H1 (cell line): Measurements from ENCODE around the gene SYT2. TPM values are rescaled to one million over a fixed set of nuclear protein-coding genes. Genes with fewer than 3 reads are reported as not detected.
"Not testable (repeated sequence)": the region's sequence is repeated elsewhere in the genome, so short reads cannot be mapped to it uniquely, and the experiment has no call there.

Source experiments
- CTCF ChIA-PET: fragments of 300-600 bp; sonication (Branson Sonifier 250); formaldehyde crosslinking; loops from one replicate; lab custom pipeline; 2021; ENCODE audit not compliant: partially characterized antibody; lab: Charles Lee
- POLR2A ChIA-PET: fragments of 300-600 bp; sonication (Branson Sonifier 250); formaldehyde crosslinking; loops from one replicate; lab custom pipeline; 2021; ENCODE audit warnings: inconsistent platforms; ENCODE audit not compliant: partially characterized antibody; lab: Charles Lee
- DNase-seq, 2 experiments: peaks; one replicate each; pipeline versions ENCODE4 v3.0.0 to v3.0.0-alpha.2; 2010 to 2022; ENCODE audit warnings: low spot score in 2 of 2, low read depth in 1 of 2, mixed read lengths in 1 of 2
- FAIRE-seq: peaks from 2 replicates; lab custom pipeline; 2011; peaks lifted over from hg19 to GRCh38; lab: Jason Lieb, UNC
- H2AFZ ChIP-seq: 2 replicates; pipeline ENCODE4 v1.8.1; 2012; ENCODE audit warnings: low read length, inconsistent platforms
- H2AK5ac ChIP-seq: 2 replicates; pipeline ENCODE4 v1.6.1; 2013; ENCODE audit warnings: low read depth, low read length
- H2BK120ac ChIP-seq: replicated peaks from 2 replicates; pipeline ENCODE3; 2013; ENCODE audit warnings: low read depth, low read length, inconsistent platforms
- H2BK12ac ChIP-seq: 2 replicates; pipeline ENCODE4 v1.6.1; 2013; ENCODE audit warnings: low read depth, low read length
- H2BK15ac ChIP-seq: 2 replicates; pipeline ENCODE4 v1.6.1; 2013; ENCODE audit warnings: low read length
- H2BK20ac ChIP-seq: 2 replicates; pipeline ENCODE4 v1.6.1; 2013; ENCODE audit warnings: low read length
- H2BK5ac ChIP-seq: 2 replicates; pipeline ENCODE4 v1.6.1; 2013; ENCODE audit warnings: low read depth, low read length
- H3K14ac ChIP-seq: 2 replicates; pipeline ENCODE4 v1.6.1; 2013; ENCODE audit warnings: inconsistent platforms; ENCODE audit not compliant: insufficient read length
- H3K18ac ChIP-seq: 2 replicates; pipeline ENCODE4 v1.6.1; 2013; ENCODE audit warnings: low read length; ENCODE audit errors: extremely low read depth
- H3K23ac ChIP-seq: 2 replicates; pipeline ENCODE4 v1.6.1; 2013; ENCODE audit warnings: inconsistent platforms; ENCODE audit not compliant: insufficient read length
- H3K23me2 ChIP-seq: 2 replicates; pipeline ENCODE4 v1.6.1; 2013; ENCODE audit warnings: low read depth, low read length
- H3K27ac ChIP-seq: 2 replicates; pipeline ENCODE4 v1.6.1; 2011; ENCODE audit warnings: low read depth, low read length, inconsistent platforms
- H3K27me3 ChIP-seq, 4 experiments: replicated peaks in 1 of 4; 1 replicate in 1 of 4; 2 replicates in 3 of 4; pipeline versions ENCODE4 v1.6.1 to v1.8.1; 2011 to 2013; ENCODE audit warnings: low read length in 3 of 4, mild to moderate bottlenecking in 3 of 4, inconsistent platforms in 2 of 4, mixed read lengths in 2 of 4, moderate library complexity in 1 of 4; ENCODE audit not compliant: control insufficient read depth in 3 of 4, insufficient read depth in 3 of 4; ENCODE audit errors: extremely low read depth in 1 of 4
- H3K36me3 ChIP-seq, 4 experiments: 2 replicates each; pipeline versions ENCODE4 v1.6.1 to v1.8.1; 2011 to 2013; ENCODE audit warnings: mild to moderate bottlenecking in 4 of 4, low read length in 3 of 4, moderate library complexity in 2 of 4, control low read depth in 1 of 4, inconsistent platforms in 1 of 4; ENCODE audit not compliant: insufficient read depth in 4 of 4, control insufficient read depth in 2 of 4
- H3K4ac ChIP-seq: replicated peaks from 2 replicates; pipeline ENCODE3; 2013; ENCODE audit warnings: low read length, low read depth, mixed read lengths, inconsistent platforms; ENCODE audit not compliant: insufficient read length
- H3K4me1 ChIP-seq, 4 experiments: replicated peaks in 1 of 4; 1 replicate in 1 of 4; 2 replicates in 3 of 4; pipeline versions ENCODE4 v1.6.1 to v1.8.1; 2011 to 2013; ENCODE audit warnings: low read length in 3 of 4, inconsistent platforms in 2 of 4, mixed read lengths in 1 of 4; ENCODE audit not compliant: insufficient read depth in 4 of 4, control insufficient read depth in 3 of 4
- H3K4me2 ChIP-seq, 2 experiments: 2 replicates each; pipeline versions ENCODE4 v1.6.1 to v1.8.1; 2011 to 2013; ENCODE audit warnings: low read depth in 2 of 2, low read length in 2 of 2, control low read depth in 1 of 2, inconsistent platforms in 1 of 2, mild to moderate bottlenecking in 1 of 2; ENCODE audit not compliant: insufficient read depth in 1 of 2
- H3K4me3 ChIP-seq, 4 experiments: fragments of 200-600, 300-600 bp in 1 of 4; sonication (generic), shearing (Covaris generic), sonication (Bioruptor Twin) in 1 of 4; 2 replicates each; pipeline versions ENCODE4 v1.5.1 to v1.8.1; 2011 to 2016; ENCODE audit warnings: low read length in 4 of 4, low read depth in 3 of 4, control low read depth in 2 of 4, inconsistent platforms in 2 of 4, mild to moderate bottlenecking in 2 of 4, mixed read lengths in 1 of 4, moderate library complexity in 1 of 4; ENCODE audit not compliant: insufficient read depth in 2 of 4; ENCODE audit errors: extremely low read depth in 1 of 4
- H3K56ac ChIP-seq: replicated peaks from 2 replicates; pipeline ENCODE3; 2013; ENCODE audit warnings: low read depth, mild to moderate bottlenecking, mixed read lengths, low read length, inconsistent platforms; ENCODE audit not compliant: insufficient read length
- H3K79me1 ChIP-seq: 2 replicates; pipeline ENCODE4 v1.6.1; 2013; ENCODE audit warnings: low read depth, low read length, control low read depth
- H3K79me2 ChIP-seq, 2 experiments: 2 replicates each; pipeline versions ENCODE4 v1.6.1 to v1.8.1; 2012 to 2013; ENCODE audit warnings: low read length in 2 of 2, mild to moderate bottlenecking in 2 of 2, inconsistent platforms in 1 of 2; ENCODE audit not compliant: insufficient read depth in 2 of 2, control insufficient read depth in 1 of 2
- H3K9ac ChIP-seq, 4 experiments: replicated peaks in 1 of 4; 1 replicate in 1 of 4; 2 replicates in 3 of 4; pipeline versions ENCODE4 v1.6.1 to v1.8.1; 2011 to 2013; ENCODE audit warnings: low read depth in 3 of 4, low read length in 3 of 4, control low read depth in 2 of 4, mild to moderate bottlenecking in 2 of 4, moderate library complexity in 2 of 4, inconsistent platforms in 1 of 4; ENCODE audit errors: extremely low read depth in 1 of 4
- H3K9me3 ChIP-seq, 2 experiments: 2 replicates each; pipeline versions ENCODE4 v1.6.1 to v1.8.1; 2012 to 2013; ENCODE audit warnings: mild to moderate bottlenecking in 2 of 2, moderate library complexity in 2 of 2, control low read depth in 1 of 2, inconsistent platforms in 1 of 2, low read depth in 1 of 2, low read length in 1 of 2, mixed read lengths in 1 of 2; ENCODE audit not compliant: insufficient read depth in 2 of 2
- H4K20me1 ChIP-seq, 2 experiments: replicated peaks in 1 of 2; 2 replicates each; pipeline versions ENCODE3 to v1.8.1; 2011 to 2013; ENCODE audit warnings: inconsistent platforms in 2 of 2, low read length in 2 of 2, mild to moderate bottlenecking in 1 of 2; ENCODE audit not compliant: insufficient read depth in 2 of 2, control insufficient read depth in 1 of 2
- H4K5ac ChIP-seq: 2 replicates; pipeline ENCODE4 v1.6.1; 2013; ENCODE audit warnings: low read length, low read depth, mixed read lengths, inconsistent platforms; ENCODE audit not compliant: insufficient read length
- H4K8ac ChIP-seq: 2 replicates; pipeline ENCODE4 v1.8.0; 2013; ENCODE audit warnings: mild to moderate bottlenecking, moderate library complexity, low read length, inconsistent platforms; ENCODE audit not compliant: insufficient read depth; ENCODE audit errors: extremely low read depth
- H4K91ac ChIP-seq: replicated peaks from 2 replicates; pipeline ENCODE3; 2013; ENCODE audit warnings: low read length, mixed read lengths, inconsistent platforms; ENCODE audit not compliant: insufficient read length
- KDM1A ChIP-seq: fragments of 200-600, 300-600 bp; sonication (generic); IDR thresholded peaks from 2 replicates; pipeline ENCODE4 v1.7.1; 2016; ENCODE audit warnings: mild to moderate bottlenecking, low read length, borderline replicate concordance
- WGBS, 2 experiments: shearing (Covaris generic) in 1 of 2; methylation state at CpG; one replicate each; pipeline versions ENCODE4 v1.1.6 to v1.1.7; 2013 to 2015; ENCODE audit warnings: low lambda C conversion rate in 2 of 2, mixed read lengths in 2 of 2, inconsistent platforms in 1 of 2, low coverage in 1 of 2, missing lambda C conversion rate in 1 of 2; ENCODE audit not compliant: insufficient replicate concordance in 2 of 2, insufficient coverage in 1 of 2, insufficient read length in 1 of 2; ENCODE audit errors: extremely low coverage in 1 of 2, missing lambda C conversion rate in 1 of 2; 5-methylcytosine and 5-hydroxymethylcytosine counted together
- polyA plus RNA-seq, 7 experiments: library from polyadenylated mRNA; depleted of rRNA in 3 of 7; stranded (reverse) in 5 of 7; unstranded in 2 of 7; fragments of >200 nt in 5 of 7; fragments of 200-250 nt in 2 of 7; gene quantifications; 1 replicate in 5 of 7; 2 replicates in 1 of 7; 4 replicates in 1 of 7; pipeline versions ENCODE4 v1.2.1 to v1.2.3, GENCODE V29; 2011 to 2013; ENCODE audit warnings: missing spikeins in 2 of 7, mixed read lengths in 2 of 7
- total RNA-seq: library from RNA; stranded (reverse); fragmentation: NEBNext Ultra II Directional; extraction: Animal tissue kit (Norgen Biotek cat#: 25700); gene quantifications from 2 replicates; pipeline ENCODE4 v1.2.1, GENCODE V29; 2021

The SYT2 gene
- total and polyA plus RNA-seq, 2 of the 8 experiments (the other 6 are each of a cell fraction or from before 2014, with no cell fraction given): 2.8 to 11.0 TPM

DNA sequence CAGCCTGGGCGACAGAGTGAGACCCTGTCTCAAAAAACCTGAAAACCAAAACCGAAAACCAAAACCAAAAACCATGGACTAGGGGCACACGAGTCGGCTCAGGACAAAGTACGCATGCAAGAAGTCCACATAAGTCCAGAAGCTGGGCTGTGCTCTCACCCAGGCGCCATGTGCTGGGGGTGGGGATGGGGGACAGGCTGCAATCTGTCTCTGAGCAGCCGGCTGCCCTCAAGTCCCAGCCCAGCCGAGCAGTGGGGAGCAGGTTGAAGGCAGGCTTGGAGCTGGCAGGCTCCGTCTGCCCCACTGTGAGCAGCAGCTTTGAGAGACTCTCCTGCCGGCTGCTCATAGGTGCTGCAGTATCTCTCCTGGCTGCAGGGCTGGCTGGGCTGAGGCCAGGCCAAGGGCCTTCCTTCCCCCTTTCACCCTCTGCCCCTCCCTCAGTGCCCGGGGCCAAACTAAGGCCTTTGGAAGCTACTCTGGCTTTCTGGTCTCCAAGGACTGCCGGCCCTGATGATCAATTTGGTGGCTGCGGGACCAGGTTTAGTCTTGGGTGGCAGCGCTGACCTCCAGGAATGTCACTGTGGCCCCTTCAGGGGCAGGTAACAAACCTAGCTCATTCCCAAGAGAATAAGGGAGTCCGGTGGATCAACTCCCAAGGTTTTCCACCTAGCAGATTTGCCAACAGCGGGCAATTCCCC, 72.8 kb downstream of the SYT2 start:
- H3K4me3 ChIP-seq, H4K91ac ChIP-seq, H3K56ac ChIP-seq, H2AFZ ChIP-seq, H2BK5ac ChIP-seq, H4K5ac ChIP-seq, H2BK12ac ChIP-seq, H2BK20ac ChIP-seq, H3K79me1 ChIP-seq, H3K79me2 ChIP-seq, H3K27me3 ChIP-seq, H3K23ac ChIP-seq, H2AK5ac ChIP-seq, H2BK120ac ChIP-seq, H3K36me3 ChIP-seq, H3K27ac ChIP-seq, H2BK15ac ChIP-seq, H3K14ac ChIP-seq, FAIRE-seq, H3K9ac ChIP-seq, H3K4ac ChIP-seq, H3K9me3 ChIP-seq, H4K20me1 ChIP-seq, H3K23me2 ChIP-seq, DNase-seq: not testable (repeated sequence)
- CTCF ChIA-PET: interaction anchor here (0.6 to 1.6 kb wide), 11 partner anchors 9 to 174 kb away, joined by 3 to 6 read pairs (median 3); no protein-coding TSS in a partner anchor
- TF ChIP-seq KDM1A: peak; percentile 83
- WGBS, 2 experiments: 79% methylated on average over 16 of the region's 16 CpGs; no CpG with 5 or more reads in 1 of the 2 experiments
- POLR2A ChIA-PET: interaction anchor here (1.3 to 1.5 kb wide), 2 partner anchors 22 to 82 kb away, joined by 3 to 4 read pairs; no protein-coding TSS in a partner anchor
- Histone ChIP-seq H3K4me1 (peaks cover 7 to 21% (median 12%) of the 10 kb centered on the region in 4 experiments), H3K4me2 (peak overlapping the region; percentile 23 to 46; a peak in 1 of 4 replicates), H4K8ac (0 out of 2 replicates have a peak overlapping the region, but pooled peaks have one; percentile 18), H3K18ac (peak overlapping the region; percentile 24; the same call in 1 of the 2 replicates)
